ENCODE results near the gene DIPK2A. TPM values are rescaled to one million over a fixed set of nuclear protein-coding genes. Genes with fewer than 3 reads are reported as not detected.
A peak's percentile ranks its signal among the peaks of the same experiment; 100 is the strongest.

DIPK2A gene
- total RNA-seq, 1 donor from 2014 or later = 19.1 TPM

- Mint-ChIP-seq H3K4me1 (ENCODE audit: low read depth, unreplicated experiment) (peaks cover 3% of the 10 kb centered on the region), H3K9me3 (ENCODE audit: unreplicated experiment) (no peaks in the 10 kb centered on the region), H3K36me3 (ENCODE audit: low read depth, unreplicated experiment) (no peaks in the 10 kb centered on the region), H3K4me3 (ENCODE audit: unreplicated experiment) (no peak overlapping the region), H3K27me3 (ENCODE audit: low read depth, unreplicated experiment) (no peaks in the 10 kb centered on the region), H3K27ac (ENCODE audit: unreplicated experiment) (no peak overlapping the region)
- no peak overlapping the region for H3K4me2 ChIP-seq (ENCODE audit: low read length)
- no peak overlapping the region for H3K27ac ChIP-seq (ENCODE audit: low read depth, low read length)
- no peaks in the 10 kb centered on the region for H3K27me3 ChIP-seq (ENCODE audit: insufficient read depth, low read length)
- no peak for DNase-seq (ENCODE audit: low read depth)
- H4K20me1 ChIP-seq (ENCODE audit: insufficient read depth, low read length) = no peaks in the 10 kb centered on the region
- TF ChIP-seq EZH2 (IDR thresholded peaks at IDR 0.05; ENCODE audit: insufficient read depth, low read length) = no peak
- TF ChIP-seq, protein P1, sequence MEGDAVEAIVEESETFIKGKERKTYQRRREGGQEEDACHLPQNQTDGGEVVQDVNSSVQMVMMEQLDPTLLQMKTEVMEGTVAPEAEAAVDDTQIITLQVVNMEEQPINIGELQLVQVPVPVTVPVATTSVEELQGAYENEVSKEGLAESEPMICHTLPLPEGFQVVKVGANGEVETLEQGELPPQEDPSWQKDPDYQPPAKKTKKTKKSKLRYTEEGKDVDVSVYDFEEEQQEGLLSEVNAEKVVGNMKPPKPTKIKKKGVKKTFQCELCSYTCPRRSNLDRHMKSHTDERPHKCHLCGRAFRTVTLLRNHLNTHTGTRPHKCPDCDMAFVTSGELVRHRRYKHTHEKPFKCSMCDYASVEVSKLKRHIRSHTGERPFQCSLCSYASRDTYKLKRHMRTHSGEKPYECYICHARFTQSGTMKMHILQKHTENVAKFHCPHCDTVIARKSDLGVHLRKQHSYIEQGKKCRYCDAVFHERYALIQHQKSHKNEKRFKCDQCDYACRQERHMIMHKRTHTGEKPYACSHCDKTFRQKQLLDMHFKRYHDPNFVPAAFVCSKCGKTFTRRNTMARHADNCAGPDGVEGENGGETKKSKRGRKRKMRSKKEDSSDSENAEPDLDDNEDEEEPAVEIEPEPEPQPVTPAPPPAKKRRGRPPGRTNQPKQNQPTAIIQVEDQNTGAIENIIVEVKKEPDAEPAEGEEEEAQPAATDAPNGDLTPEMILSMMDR (IDR thresholded peaks at IDR 0.05; ENCODE audit: insufficient read depth, low read depth, low read length) = peak; percentile 5
- no peaks in the 10 kb centered on the region for H3K9me3 ChIP-seq (ENCODE audit: insufficient read depth, low read depth, low read length)
- H3K36me3 ChIP-seq (ENCODE audit: insufficient read depth, low read length) = no peaks in the 10 kb centered on the region
- no peak overlapping the region for H2AFZ ChIP-seq (ENCODE audit: low read depth, low read length)
- H3K9ac ChIP-seq (ENCODE audit: low read length) = no peak overlapping the region
- H3K79me2 ChIP-seq (ENCODE audit: insufficient read depth, low read length) = no peaks in the 10 kb centered on the region
- H3K4me3 ChIP-seq (ENCODE audit: insufficient read depth, low read depth, low read length) = no peak overlapping the region
- H3K4me1 ChIP-seq (ENCODE audit: insufficient read depth, low read length) = no peaks in the 10 kb centered on the region
- no peak for FAIRE-seq
These were observed 19.0 kb upstream of the DIPK2A start for GRCh38 chr3:143952569-143953072.

DNA sequence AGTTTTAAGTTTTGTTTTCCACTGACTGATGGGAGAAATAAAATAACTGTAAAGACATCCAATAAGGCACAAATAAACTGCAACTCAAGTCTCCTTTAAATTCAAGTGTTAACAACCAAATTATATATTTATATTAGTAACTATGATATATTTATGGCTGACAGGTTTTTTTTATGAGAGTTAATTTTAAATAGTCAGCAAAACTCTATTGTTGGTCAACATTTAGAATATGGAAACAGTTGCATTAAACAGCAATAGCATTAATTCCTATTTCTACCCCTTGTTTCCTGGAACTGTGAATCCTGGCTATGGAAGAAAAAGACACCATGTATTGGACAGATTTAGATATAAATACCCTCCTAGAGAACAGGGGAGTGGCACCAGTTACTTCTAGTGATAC, 16.5 kb upstream of the DIPK2A start:
- no peak overlapping the region for H3K4me3 Mint-ChIP-seq (ENCODE audit: unreplicated experiment)
- Histone ChIP-seq H4K20me1 (ENCODE audit: insufficient read depth, low read length) (no peaks in the 10 kb centered on the region), H3K36me3 (ENCODE audit: insufficient read depth, low read length) (no peaks in the 10 kb centered on the region), H3K27me3 (ENCODE audit: insufficient read depth, low read length) (no peaks in the 10 kb centered on the region), H3K9ac (ENCODE audit: low read length) (no peak overlapping the region), H3K79me2 (ENCODE audit: insufficient read depth, low read length) (no peaks in the 10 kb centered on the region), H2AFZ (ENCODE audit: low read depth, low read length) (no peak overlapping the region), H3K27ac (ENCODE audit: low read depth, low read length) (no peak overlapping the region), H3K4me3 (ENCODE audit: insufficient read depth, low read depth, low read length) (no peak overlapping the region), H3K4me2 (ENCODE audit: low read length) (no peak overlapping the region), H3K9me3 (ENCODE audit: insufficient read depth, low read depth, low read length) (no peaks in the 10 kb centered on the region), H3K4me1 (ENCODE audit: insufficient read depth, low read length) (no peaks in the 10 kb centered on the region)
- peaks cover 3% of the 10 kb centered on the region for H3K9me3 Mint-ChIP-seq (ENCODE audit: unreplicated experiment)
- TF ChIP-seq EZH2 (IDR thresholded peaks at IDR 0.05; ENCODE audit: insufficient read depth, low read length) = no peak
- TF ChIP-seq, protein P1 (IDR thresholded peaks at IDR 0.05; ENCODE audit: insufficient read depth, low read depth, low read length) = no peak
- FAIRE-seq (no peak), DNase-seq (ENCODE audit: low read depth) (no peak)
- H3K36me3 Mint-ChIP-seq (ENCODE audit: low read depth, unreplicated experiment) = no peaks in the 10 kb centered on the region
- no peaks in the 10 kb centered on the region for H3K27me3 Mint-ChIP-seq (ENCODE audit: low read depth, unreplicated experiment)
- no peak overlapping the region for H3K27ac Mint-ChIP-seq (ENCODE audit: unreplicated experiment)
- peaks cover 3% of the 10 kb centered on the region for H3K4me1 Mint-ChIP-seq (ENCODE audit: low read depth, unreplicated experiment)

GRCh38 chr3:143956838-143957237, 14.8 kb upstream of the DIPK2A start:
- FAIRE-seq = no peak
- H3K27ac Mint-ChIP-seq (ENCODE audit: unreplicated experiment) = no peak overlapping the region
- H3K4me2 ChIP-seq (ENCODE audit: low read length) = no peak overlapping the region
- DNase-seq (ENCODE audit: low read depth) = peak; percentile 30
- no peaks in the 10 kb centered on the region for H3K36me3 Mint-ChIP-seq (ENCODE audit: low read depth, unreplicated experiment)
- no peaks in the 10 kb centered on the region for H3K36me3 ChIP-seq (ENCODE audit: insufficient read depth, low read length)
- no peak overlapping the region for H3K27ac ChIP-seq (ENCODE audit: low read depth, low read length)
- no peak overlapping the region for H3K4me3 Mint-ChIP-seq (ENCODE audit: unreplicated experiment)
- TF ChIP-seq, protein P1 (IDR thresholded peaks at IDR 0.05; ENCODE audit: insufficient read depth, low read depth, low read length) = no peak
- no peak for TF ChIP-seq EZH2 (IDR thresholded peaks at IDR 0.05; ENCODE audit: insufficient read depth, low read length)
- H2AFZ ChIP-seq (ENCODE audit: low read depth, low read length) = no peak overlapping the region
- H3K27me3 ChIP-seq (ENCODE audit: insufficient read depth, low read length) = no peaks in the 10 kb centered on the region
- H3K9me3 Mint-ChIP-seq (ENCODE audit: unreplicated experiment) = peaks cover 3% of the 10 kb centered on the region
- no peaks in the 10 kb centered on the region for H3K9me3 ChIP-seq (ENCODE audit: insufficient read depth, low read depth, low read length)
- H4K20me1 ChIP-seq (ENCODE audit: insufficient read depth, low read length) = no peaks in the 10 kb centered on the region
- H3K27me3 Mint-ChIP-seq (ENCODE audit: low read depth, unreplicated experiment) = no peaks in the 10 kb centered on the region
- H3K4me1 ChIP-seq (ENCODE audit: insufficient read depth, low read length) = no peaks in the 10 kb centered on the region
- H3K9ac ChIP-seq (ENCODE audit: low read length) = no peak overlapping the region
- peaks cover 3% of the 10 kb centered on the region for H3K4me1 Mint-ChIP-seq (ENCODE audit: low read depth, unreplicated experiment)
- H3K4me3 ChIP-seq (ENCODE audit: insufficient read depth, low read depth, low read length) = no peak overlapping the region
- no peaks in the 10 kb centered on the region for H3K79me2 ChIP-seq (ENCODE audit: insufficient read depth, low read length)

All from astrocyte (in vitro differentiated cells and primary cell).